ENCODE measurements around the gene TMEM198.

The TMEM198 gene

DNA sequence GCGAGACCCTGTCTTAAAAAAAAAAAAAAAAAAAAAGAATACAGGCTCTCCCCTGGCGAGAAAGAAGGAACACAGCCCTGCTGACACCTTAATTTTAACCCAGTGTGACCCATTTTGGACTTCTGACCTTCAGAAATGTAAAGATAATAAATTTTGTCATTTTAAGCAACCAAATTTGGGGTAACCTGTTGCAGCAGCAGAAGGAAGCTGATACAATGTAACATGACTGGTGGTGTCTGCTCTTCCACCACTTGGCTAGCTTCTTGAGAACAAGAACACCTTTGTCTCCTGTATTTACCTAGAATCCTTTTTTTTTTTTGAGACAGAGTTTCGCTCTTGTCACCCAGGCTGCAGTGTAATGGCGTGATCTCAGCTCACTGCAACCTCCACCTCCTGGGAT, 47.3 kb downstream of the TMEM198 start:
- no peak for FAIRE-seq

DNA sequence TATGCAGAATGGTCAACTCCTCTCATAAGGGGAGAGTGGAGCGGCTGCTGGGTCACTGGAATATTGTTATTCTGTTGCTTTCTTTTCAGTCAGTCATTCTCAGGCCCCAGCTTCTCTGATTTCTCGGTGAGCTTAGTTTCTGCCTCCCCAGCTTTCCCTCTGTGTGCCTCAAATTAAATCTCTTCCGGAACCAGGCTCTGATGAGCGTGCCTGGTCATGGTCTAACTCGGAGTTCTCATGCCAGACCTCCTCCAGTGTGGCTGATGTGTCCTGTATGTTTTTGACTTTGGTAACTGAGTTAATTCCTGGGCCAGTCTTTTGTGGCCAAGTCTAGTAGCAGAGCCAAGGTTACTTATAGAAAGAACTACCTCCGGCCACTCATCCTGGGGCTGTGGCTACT, 48.9 kb downstream of the TMEM198 start:
- no peak for FAIRE-seq

DNA sequence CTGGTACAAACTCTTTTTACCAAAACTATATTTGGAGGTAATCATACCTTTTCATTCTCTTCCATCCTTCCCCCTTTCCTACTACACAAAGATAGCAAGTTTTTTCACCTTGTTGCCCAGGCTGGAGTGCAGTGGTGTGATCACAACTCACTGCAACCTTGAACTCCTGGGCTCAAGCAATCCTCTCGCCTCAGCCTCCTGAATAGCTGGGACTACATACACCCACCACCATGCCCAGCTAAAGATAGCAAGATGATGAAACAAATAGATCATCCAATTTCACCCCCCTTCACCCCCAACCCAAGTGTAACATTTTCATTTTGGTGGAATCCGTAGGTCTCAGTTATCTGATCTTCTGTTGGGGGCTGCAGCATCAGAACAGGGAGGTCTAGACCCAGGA, 49.3 kb downstream of the TMEM198 start:
- FAIRE-seq = no peak

DNA sequence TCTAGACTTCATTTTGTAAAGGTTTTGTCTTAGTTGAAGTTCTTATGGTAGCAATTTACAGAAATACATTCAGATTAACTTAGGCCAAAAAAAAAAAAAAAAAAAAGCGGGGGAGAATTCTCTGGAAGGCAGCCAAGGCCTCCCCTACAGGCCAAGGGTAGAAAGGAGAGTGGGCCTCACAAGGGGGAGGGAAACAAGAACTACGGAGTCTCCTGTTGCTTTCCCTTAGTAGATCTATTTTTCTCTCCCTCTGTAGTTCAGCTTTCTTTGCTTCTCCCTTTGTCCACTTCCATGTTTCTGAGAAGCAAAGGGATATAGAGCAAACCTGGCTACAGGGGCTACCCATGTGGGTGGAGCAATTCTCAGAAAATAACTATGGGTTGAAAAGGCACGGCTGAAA, 51.4 kb downstream of the TMEM198 start:
- FAIRE-seq = no peak

DNA sequence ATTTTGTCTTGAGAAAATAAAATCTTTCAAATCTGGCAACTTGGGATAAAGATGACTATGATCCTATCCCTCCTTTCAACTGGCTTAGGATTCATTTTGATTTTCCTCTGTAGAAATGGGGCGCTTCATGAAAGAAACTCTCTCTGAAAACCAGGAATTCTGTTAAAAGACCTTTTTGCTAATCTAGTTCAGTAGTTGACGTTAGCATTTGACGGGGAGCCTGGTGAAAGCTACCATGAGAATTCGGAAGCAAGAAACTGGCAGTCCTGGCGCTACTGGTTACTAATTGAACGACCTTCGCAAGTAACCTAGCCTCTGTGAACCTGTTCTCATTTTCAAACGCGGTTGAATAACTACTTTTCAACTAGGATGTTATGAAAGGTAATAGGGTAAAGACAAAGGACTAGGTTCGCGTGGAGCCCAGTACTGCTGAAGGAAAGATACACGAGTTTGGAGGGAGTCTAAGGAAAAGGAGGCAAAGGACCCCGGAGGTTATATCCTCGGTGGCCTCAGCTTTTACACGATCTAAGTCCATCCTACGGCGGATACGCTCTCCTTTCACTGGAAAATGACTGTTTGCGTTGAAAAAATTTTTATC, 53.2 kb downstream of the TMEM198 start:
- FAIRE-seq = no peak

DNA sequence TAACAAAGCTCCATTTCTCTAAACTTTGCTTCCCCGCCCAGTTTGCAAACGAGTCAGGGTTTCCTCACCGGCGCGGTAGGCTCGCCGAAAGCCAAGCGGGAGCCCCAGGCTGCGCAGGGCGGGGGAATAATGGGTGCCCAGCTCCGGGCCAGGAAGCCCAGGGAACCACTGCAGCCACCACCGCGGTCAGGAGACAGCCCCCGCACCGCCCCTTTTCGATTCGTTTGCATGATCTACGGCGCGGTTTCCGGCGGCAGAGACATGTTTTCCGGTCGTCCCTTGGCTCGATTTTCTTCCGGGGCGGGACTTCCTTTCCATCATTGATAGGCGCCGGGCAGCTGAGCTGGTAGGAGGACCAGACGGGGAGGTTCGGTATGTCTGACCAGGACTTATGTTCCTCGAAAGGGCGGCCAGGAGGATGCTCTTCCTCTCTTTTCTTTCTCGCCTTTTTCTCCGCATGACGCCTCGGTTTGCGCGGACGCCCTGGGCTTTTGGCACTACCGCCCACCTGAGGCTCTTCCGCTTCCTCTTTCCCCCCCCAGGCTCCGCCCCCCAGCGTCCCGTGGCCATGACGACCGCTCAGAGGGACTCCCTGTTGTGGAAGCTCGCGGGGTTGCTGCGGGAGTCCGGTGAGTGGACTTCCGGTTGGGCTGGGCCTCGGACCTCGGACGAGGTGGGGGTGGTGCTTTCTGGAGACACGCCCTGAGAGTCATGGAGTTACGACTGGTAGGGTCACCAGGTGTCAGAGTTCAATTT, 53.9 kb downstream of the TMEM198 start, which contains the start of gene STK11IP:
Gene STK11IP (plus strand): TSS at position 306 of the 756 bp plus-strand sequence. CDS start 263 bp downstream, at position 569.
- FAIRE-seq = peak; percentile 72

DNA sequence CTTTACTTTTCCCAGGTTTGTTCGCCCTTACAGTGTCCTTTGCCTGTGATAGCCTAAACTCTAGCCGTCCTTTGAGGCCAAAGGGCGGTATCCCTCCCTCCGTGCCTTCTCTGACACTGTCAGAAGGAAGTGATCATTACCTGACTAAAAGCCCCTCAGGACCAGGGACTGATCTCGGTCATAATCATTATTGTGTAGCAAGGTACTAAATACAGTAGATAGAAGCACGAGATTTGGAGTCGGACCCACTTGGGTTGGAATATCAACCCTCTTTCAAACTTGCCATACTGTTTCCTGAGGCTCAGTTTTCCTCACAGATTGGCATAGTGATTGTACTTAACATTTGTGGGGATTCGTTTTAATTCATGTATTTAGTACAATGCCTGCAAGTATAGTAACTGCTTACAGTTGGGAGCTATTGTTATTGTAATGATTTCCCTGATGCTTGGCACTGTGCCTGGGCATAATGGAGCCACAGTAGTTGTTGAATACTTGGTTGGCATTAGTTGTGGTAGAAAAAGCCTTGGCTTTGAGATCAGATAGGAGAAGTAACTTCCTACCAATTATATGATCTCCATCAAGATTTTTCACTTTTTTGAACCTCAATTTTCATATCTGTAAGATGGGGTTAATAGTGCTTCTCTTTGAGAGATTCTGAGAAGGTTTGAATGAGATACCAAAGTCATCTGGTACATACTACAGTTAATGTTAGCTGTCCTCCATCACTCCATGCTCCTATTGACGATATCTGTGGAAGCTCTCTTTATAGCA, 54.7 kb downstream of the TMEM198 start:
- FAIRE-seq = no peak
